GM19351 (cell line): ENCODE results near the gene QRICH1.

Experiments used
- ATAC-seq: cut with Tn5 transposase; IDR thresholded peaks from one replicate; pipeline ENCODE4 v1.9.1; 2021; ENCODE audit warnings: mild to moderate bottlenecking, moderate library complexity; ENCODE audit not compliant: unreplicated experiment

Gene QRICH1

DNA sequence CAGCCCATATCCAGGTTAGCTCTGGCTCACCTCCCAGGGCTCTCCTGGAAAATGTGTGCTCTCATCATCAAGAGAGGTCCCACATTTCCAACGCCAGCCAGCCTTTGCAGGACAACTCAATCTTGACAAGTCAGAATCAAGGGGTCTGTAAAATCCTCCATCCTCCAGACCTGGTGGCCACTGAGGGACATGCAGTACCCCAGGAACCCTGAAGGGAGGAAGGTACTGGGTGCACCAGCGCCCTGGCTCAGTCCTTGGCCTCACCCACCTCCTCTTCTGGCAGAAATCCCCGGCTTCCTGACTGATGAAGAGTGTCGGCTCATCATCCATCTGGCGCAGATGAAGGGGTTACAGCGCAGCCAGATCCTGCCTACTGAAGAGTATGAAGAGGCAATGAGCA, 92.7 kb downstream of the QRICH1 start:
- no peak for ATAC-seq

DNA sequence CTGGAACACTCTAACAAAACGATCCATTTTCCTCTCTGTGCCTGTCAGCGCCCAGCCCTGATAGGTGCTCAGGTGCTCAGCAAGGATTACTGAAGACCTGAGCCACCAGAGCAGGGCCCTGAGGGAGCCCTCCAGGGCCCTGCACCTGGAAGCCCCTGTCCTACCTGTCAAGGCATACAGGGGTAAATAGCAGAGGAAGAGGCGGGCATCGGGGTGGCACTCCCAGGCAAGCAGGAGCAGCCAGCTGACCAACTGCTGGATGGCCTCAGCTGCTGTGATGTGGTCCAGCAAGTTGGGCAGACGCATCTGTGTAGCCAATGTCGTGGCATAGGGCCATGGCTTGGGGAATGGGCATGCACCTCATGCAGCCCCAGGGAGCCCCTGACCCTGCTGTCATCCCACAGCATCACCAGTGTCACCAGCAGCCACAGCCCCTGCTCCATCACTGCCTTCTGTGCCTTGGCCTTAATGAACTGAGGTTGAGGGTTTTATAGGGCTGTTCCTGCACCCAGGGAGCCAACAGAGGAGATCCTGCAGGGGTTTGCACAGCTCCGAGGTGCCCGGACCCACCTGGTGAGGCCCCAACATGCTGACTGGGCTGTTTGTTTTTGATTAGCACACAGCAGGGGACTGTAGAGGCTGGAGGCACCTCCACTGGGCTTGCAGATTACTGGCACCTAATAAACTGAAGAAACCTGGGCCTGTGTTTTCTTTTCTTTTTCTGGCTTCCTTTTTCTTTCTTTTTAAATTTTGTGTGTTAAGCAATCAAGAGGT, 94.6 kb downstream of the QRICH1 start:
- no peak for ATAC-seq

DNA sequence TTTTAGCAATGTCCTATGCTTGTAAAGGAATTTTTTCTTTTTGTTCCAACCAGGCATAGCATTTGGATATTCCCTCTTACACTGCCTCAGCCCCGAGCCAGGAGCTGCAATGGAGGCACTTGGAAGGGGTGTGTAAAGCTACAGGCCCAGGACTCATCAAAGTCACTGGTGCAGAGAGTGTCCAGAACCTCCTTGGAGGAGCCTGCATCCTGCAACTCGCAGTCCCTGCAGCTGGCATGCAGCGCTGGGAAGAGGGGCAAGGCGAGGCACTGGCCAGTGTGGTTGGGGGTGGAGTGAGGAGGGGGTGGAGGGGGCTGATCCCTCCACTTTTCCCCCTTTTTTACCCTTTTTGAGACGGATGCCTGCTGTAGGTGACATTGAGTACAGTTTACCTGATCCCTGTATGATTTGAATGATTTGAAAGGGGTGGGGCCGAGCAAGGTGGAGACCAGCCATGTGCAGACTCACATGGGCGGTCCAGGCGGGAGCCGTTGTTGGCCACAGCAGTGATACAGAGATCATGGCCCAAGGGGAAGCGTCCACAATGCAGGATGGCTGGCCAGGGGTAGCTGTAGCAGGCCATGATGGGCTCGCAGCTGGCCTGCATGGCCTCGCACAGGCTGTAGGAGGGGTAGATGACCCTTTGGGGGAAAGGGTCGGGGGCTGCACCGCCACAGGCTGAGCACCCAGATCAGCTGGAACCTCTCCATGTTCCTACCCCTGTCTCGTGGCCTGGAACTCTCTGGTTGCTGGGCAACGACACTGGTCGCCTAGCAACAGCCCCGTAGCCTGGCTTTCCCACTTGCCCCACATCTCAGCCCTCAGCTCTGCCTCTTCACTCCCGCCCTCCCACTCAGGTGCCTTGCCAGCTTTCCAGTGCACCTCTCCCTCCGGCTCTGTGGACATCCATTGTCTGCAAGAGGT, 95.9 kb downstream of the QRICH1 start:
- no peak for ATAC-seq

DNA sequence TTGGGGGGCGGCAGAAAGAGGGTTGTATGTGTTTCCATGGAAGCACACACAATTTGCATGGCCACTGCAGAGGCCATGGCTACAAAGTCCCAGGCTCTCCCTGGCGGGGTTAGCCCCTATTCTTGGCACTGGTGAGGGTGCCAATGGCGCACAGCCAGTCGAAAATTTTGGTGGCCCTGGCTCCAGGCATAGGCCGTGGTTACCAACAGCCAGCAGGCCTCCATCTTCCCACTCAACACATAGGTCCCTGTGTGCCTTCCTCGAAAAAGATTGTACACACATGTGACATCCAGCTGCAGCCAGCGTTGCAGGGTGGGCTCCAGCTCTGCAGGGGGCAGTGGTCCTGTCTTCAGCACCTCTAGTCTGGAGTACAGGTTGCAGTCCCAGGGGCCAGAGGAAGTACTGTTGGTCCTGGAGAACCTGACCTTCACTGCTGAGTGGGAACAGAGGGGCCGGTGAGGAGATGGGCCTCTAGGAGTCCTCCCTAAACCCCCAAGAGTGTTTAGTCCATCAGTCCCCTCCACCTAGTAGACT, 96.7 kb downstream of the QRICH1 start:
- ATAC-seq: no peak

DNA sequence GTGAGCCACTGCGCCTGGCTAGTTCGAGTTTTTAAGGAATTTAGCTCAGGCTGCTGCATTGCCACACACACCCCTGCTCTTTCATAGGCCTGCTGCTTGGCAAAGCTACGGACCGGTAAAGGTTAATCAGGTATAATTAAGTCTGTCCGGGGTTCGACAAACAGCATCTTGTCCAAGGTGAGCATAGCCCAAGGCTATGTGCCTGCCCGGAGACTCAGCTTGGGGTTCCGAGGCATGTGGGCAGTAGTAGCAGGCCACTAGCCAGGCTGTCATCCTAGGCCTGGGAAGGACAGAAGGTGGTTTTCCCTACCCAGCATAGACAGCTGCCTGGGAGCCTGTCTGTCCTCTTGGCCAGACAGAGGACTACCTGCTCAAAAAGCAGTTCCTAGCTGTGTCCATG, 97.2 kb downstream of the QRICH1 start:
- no peak for ATAC-seq

DNA sequence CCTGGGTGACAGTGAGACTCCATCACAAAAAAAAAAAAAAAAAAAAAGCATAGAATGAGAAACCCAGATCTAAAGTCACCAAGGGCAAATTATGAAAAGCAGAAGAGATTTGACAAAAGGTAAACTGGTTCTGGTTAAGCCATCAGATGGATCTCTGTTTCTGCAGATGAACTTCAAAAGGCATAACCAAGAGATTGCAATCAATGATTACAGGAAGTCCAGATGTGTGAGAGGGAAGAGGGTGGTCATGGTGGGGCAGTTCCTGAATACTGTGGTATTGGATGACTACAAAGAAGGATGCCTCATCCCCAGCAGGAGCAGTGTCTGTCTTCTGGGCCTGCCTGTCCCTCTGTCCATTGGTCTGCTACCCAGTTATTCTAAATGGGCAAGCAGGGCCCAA, 100.0 kb downstream of the QRICH1 start:
- no peak for ATAC-seq

DNA sequence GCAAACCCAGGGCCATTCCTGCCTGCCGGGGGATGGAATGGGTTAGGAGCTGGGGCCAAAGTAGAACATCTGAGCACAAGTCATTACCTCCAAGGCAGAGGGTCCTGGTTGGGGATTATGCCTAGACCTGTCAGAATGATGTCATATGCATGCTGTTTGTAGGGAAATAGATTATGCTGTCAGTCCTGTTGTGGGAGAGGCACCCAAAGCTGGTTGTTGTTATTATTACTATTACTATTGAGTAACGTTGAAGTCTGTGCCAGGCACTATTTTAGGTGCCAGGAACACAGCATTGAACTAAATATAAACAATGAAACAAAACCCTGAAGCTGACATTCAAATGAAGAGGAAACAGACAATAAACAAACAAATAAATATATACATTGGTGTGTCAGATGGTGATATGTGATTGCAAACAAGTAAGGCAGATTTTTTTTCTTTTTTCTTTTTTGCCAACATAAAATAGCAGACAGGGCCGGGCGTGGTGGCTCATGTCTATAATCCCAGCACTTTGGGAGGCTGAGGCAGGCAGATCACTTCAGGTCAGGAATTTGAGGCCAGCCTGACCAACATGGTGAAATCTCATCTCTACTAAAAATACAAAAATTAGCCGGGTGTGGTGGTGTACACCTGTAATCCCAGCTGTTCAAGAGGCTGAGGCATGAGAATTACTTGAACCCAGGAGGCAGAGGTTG, 101.9 kb downstream of the QRICH1 start:
- no peak for ATAC-seq

DNA sequence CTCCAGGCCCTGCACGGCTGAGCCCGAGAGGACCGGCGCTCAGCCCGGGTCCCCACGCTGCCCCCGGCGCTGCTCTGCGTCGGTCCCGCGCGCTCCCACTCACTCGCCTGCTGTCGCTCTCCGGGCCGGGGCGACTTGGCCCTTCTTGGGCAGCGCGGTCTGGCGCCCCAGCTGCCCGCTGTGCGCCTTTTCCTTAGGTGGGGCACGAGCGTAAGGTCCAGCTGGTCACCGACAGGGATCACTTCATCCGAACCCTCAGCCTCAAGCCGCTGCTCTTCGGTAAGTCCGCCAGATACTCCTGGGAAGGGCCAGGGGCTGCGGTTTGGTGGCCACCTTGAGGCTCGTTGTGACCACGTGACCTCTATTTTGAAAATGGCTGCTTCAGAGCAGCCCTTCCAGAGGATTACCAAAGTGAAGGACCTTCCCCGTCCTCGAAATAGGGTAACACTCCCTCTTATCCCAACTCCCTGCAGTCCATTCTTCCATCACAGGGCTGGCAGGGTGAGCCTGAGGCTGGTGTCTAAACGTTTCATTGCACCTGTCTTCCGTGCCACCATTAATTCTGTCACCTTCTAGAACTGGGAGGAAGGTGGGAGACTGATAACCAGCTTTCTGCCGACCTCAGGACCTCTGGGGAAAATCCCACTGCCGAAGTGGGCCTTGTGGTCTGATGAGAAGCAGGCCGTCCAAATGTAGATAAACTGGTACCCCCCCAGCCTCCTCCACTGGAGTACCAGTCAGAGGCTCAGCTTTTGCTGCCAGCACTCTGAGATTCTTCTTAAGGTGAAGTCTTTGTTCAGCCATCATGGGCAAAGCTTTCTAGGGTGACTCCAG, 103.0 kb downstream of the QRICH1 start:
- peak; percentile 18 for ATAC-seq

DNA sequence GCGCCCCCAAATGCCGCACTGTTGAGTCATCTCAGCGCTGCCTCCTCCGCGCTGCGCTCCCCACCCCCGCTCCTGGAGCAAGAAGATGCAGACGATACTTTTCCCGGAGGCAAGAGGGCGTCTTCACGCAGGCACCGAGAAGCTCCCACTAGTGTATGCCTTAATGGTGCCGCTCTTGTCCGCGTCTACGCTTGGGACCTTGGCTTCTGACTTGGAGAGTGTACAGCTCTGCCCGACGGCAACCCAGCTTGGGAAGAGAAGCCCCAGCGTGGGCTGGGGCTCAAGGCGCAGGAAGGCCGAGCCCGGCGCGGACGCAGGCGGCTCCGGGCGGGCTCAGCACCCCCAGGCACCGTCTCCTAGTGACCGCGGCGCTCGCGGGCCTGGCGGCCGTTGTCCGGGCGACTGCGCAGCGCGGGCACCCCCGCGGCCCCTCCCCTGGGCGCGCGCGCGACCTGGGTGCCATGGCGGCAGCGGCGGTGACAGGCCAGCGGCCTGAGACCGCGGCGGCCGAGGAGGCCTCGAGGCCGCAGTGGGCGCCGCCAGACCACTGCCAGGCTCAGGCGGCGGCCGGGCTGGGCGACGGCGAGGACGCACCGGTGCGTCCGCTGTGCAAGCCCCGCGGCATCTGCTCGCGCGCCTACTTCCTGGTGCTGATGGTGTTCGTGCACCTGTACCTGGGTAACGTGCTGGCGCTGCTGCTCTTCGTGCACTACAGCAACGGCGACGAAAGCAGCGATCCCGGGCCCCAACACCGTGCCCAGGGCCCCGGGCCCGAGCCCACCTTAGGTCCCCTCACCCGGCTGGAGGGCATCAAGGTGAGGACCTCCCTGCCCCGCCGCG, 103.9 kb downstream of the QRICH1 start, which contains the start of gene P4HTM:
P4HTM (plus strand) TSS at position 446 of the 840 bp plus-strand sequence; CDS start at position 462, 16 bp downstream.
- ATAC-seq: peak; percentile 57

DNA sequence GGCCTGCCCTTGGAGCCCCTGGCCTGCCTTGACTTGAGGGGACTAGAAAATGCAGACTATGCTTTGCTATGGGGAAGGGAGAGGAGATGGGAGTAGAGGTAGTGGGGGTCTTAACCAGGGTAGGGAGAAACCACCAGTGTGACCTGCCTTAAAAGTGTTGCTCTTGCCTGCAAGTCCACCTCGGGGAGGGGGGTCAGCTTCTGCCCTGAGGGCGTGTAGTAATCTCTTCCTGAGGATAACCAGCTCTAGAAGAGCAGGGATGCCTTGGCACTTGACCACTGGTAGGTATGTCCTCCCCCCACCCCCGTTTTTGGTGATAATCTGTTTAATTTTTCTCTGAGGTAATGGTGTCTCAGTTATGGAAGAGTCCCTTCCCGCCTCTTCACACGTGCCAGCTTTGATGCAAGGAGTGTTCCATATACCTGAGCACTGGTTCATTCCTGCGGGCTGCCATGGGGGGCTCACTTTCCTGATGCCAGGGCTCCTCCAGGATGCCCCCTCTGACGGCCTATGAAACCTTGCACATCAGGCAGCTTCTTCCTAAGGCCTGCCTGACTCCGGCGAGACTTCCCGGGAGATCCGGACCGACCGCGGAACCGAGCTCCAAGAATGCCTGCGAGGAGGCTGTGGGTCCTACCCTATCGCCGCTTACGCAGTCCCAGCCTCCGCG, 104.6 kb downstream of the QRICH1 start:
- ATAC-seq: no peak

DNA sequence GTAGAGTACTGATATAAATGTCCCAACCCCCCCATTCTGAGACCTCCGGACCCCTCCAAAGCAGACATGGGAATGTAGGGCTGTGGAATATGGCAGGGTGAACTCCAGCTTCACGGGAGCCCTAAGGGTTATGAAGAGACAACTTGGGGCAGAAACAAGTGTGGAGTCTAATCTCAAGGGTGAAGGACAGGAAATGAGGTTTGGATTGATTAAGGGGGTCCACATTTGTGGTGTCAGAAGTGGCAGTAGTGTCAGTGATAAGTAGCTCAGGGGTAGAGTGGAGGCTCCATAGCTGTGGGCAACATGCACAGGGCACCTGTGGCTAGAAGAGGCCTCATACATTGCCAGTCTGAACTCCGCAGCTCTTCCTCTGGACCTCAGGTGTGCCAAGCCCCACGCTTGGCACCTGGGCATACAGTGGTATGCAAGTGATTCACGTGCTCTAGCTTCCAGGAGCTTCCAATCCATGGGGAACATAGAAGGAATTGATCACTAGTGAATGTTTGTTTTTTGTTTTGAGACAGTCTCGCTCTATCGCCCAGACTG, 108.0 kb downstream of the QRICH1 start:
- ATAC-seq: no peak

DNA sequence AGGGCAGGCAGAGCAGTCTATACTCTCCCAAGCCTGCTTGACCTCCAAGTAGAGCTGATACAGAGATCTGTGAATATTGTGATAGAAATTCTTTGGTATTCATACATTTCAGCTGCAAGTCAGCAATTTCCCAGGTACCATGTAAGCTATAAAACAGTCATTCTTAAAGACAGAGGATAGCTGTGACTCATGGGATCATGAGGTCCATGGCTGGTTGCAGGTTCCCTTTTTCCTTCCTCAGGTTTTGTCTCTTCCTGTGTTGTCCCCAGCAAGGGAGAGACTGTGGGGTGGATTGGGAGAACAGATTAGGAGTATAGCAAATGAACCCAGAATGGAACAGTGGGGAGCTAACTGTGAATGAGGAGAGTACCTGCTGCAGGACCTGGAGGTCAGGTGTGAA, 109.2 kb downstream of the QRICH1 start:
- ATAC-seq: no peak

DNA sequence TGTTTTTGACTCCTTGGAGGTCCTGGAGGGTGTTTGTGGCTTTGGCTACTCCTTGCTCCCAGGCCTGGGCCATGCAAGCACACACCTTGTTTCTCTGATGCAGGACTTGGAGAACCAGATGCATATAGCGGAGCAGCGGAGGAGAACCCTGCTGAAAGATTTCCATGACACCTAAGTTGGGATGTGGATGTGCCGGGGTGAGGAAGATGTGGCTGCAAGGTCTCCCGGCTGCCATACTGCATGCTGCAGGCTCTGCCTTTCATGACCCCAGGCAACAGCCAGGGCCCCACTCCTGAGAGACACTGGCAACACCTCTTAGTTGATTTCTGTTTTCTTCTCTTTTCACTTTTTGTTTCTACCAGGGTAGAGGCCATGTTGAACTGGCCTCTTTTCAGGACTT, 110.8 kb downstream of the QRICH1 start:
- ATAC-seq: no peak

DNA sequence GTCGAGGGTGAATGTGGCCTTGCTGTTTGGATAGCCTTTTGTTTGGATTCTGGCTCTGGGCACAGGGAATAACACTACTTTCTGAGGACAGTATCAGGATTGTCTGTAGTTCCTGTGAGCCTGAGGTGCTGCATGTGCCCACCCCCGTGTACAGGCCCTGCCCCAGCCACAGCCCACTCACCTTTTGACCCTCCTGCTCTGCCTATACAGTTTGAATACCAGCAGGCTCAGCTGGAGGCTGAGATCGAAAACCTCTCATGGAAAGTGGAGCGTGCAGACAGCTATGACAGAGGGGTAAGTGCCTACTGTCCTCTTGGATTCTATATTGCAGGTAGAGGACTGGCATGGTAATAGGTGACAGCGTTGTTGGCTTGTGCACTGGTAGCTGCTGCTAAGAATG, 111.2 kb downstream of the QRICH1 start:
- ATAC-seq: no peak

DNA sequence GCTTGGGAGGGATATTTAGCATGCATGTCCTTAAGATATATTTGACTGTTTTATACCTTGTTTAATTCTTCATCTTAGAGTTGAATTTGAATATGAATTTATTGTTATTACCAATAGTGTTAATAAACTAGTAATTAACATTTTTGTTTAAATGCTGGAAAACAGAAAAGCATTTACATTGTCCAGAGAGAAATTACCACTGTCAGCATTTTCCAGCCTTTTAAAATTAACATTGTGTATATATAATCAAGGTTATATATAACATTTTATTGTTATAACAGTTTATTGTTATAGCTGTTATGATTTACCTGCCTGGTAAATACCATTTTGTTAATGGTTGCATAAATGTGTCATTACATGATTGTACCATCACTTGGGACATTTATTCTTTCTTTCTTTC, 111.9 kb downstream of the QRICH1 start:
- ATAC-seq: no peak

DNA sequence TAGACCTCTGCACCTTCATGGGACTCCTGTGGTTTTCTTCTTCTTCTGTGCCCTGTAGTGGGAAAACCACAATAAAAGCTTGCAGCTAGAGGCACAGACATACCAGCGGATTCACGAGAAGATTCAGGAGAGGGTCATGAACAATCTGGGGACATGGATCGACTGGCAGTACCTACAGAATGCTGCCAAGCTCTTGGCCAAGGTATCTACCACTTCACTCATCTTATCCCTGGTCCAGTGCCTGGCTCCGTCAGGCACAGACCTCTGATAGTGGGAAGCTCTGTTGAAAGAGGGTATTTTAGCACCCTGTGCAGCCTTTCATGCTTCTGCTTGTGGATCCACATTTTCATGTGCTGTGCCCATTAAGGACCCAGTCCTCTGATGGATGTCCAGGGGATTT, 113.6 kb downstream of the QRICH1 start:
- ATAC-seq: no peak
